Measurements from ENCODE around the gene FRYL. TPM values are rescaled to one million over a fixed set of nuclear protein-coding genes. Genes with fewer than 3 reads are reported as not detected.

FRYL gene
- total and polyA plus RNA-seq, 2 of the 8 experiments (the other 6 are each of a cell fraction or from before 2014, with no cell fraction given), result 8.0 to 36.5 TPM

GRCh38 chr4:48725414-48725813 lies 54.7 kb downstream of the FRYL start:
- peaks cover 0 to 7% (median 1%) of the 10 kb centered on the region in 4 experiments; a peak in 3 of 7 replicates for H3K4me1 ChIP-seq (replicated peaks in 1 of 4; ENCODE audit: control insufficient read depth in 3 of 4, insufficient read depth in 4 of 4, low read length in 3 of 4)
- H3K14ac ChIP-seq (ENCODE audit: insufficient read length), result no peak overlapping the region
- no peak overlapping the region for H3K4me3 ChIP-seq (ENCODE audit: extremely low read depth in 1 of 4, insufficient read depth in 2 of 4, low read depth in 3 of 4, low read length in 4 of 4)
- H4K91ac ChIP-seq (replicated peaks; ENCODE audit: insufficient read length, low read length), result no peak overlapping the region
- no peak overlapping the region for H3K4me2 ChIP-seq (ENCODE audit: insufficient read depth in 1 of 2, low read depth in 2 of 2, low read length in 2 of 2)
- peaks cover 8% of the 10 kb centered on the region for H3K79me1 ChIP-seq (ENCODE audit: low read depth, low read length)
- ChIA-PET POLR2A (ENCODE audit: partially characterized antibody) (interaction anchor here (1.1 kb wide), 1 partner anchor 54 kb away, joined by 3 read pairs; no protein-coding TSS in a partner anchor), CTCF (ENCODE audit: partially characterized antibody) (no interaction called here)
- no peaks in the 10 kb centered on the region for H3K9me3 ChIP-seq (ENCODE audit: insufficient read depth in 2 of 2, low read depth in 1 of 2, low read length in 1 of 2)
- no peak overlapping the region for H2BK120ac ChIP-seq (replicated peaks; ENCODE audit: low read depth, low read length)
- no peak overlapping the region for H2AK5ac ChIP-seq (ENCODE audit: low read depth, low read length)
- H3K79me2 ChIP-seq (ENCODE audit: control insufficient read depth in 1 of 2, insufficient read depth in 2 of 2, low read length in 2 of 2), result peaks cover 0 to 92% of the 10 kb centered on the region in 2 experiments; a peak in 3 of 4 replicates
- H4K5ac ChIP-seq (ENCODE audit: insufficient read length, low read depth, low read length), result no peak overlapping the region
- H2BK20ac ChIP-seq (ENCODE audit: low read length), result no peak overlapping the region
- WGBS, 2 experiments (ENCODE audit: extremely low coverage in 1 of 2, insufficient coverage in 1 of 2, insufficient read length in 1 of 2, insufficient replicate concordance in 2 of 2, low coverage in 1 of 2, low lambda C conversion rate in 2 of 2, missing lambda C conversion rate in 1 of 2), result 87% methylated on average over 7 of the region's 7 CpGs; no CpG with 5 or more reads in 1 of the 2 experiments
- no peaks in the 10 kb centered on the region; the same call in 1 of the 2 replicates for H3K23me2 ChIP-seq (ENCODE audit: low read depth, low read length)
- H2BK5ac ChIP-seq (ENCODE audit: low read depth, low read length), result no peak overlapping the region
- no peak overlapping the region for H3K23ac ChIP-seq (ENCODE audit: insufficient read length)
- H4K8ac ChIP-seq (ENCODE audit: extremely low read depth, insufficient read depth, low read length), result no peak overlapping the region
- peaks cover 5% of the 10 kb centered on the region in 2 experiments for H4K20me1 ChIP-seq (replicated peaks in 1 of 2; ENCODE audit: control insufficient read depth in 1 of 2, insufficient read depth in 2 of 2, low read length in 2 of 2)
- H3K36me3 ChIP-seq (ENCODE audit: control insufficient read depth in 2 of 4, insufficient read depth in 4 of 4, low read length in 3 of 4), result no peaks in the 10 kb centered on the region
- no peak overlapping the region for H2AFZ ChIP-seq (ENCODE audit: low read length)
- DNase-seq (ENCODE audit: low read depth in 1 of 2, low spot score in 2 of 2) (no peak), FAIRE-seq (no peak)
- no peak overlapping the region for H3K9ac ChIP-seq (replicated peaks in 1 of 4; ENCODE audit: extremely low read depth in 1 of 4, low read depth in 3 of 4, low read length in 3 of 4)
- H3K27me3 ChIP-seq (replicated peaks in 1 of 4; ENCODE audit: control insufficient read depth in 3 of 4, extremely low read depth in 1 of 4, insufficient read depth in 3 of 4, low read length in 3 of 4), result no peaks in the 10 kb centered on the region
- peak overlapping the region; percentile 85; the same call in 1 of the 2 replicates for H2BK12ac ChIP-seq (ENCODE audit: low read depth, low read length)
- no peak overlapping the region for H2BK15ac ChIP-seq (ENCODE audit: low read length)
- H3K56ac ChIP-seq (replicated peaks; ENCODE audit: insufficient read length, low read depth, low read length), result no peak overlapping the region
- H3K4ac ChIP-seq (replicated peaks; ENCODE audit: insufficient read length, low read depth, low read length), result no peak overlapping the region
- no peak overlapping the region for H3K27ac ChIP-seq (ENCODE audit: low read depth, low read length)
- H3K18ac ChIP-seq (ENCODE audit: extremely low read depth, low read length), result no peak overlapping the region
- TF ChIP-seq KDM4A (IDR thresholded peaks at IDR 0.05; ENCODE audit: low read depth, low read length, severe bottlenecking), result no peak
- no peak for TF ChIP-seq GABPA (IDR thresholded peaks at IDR 0.05; ENCODE audit: borderline replicate concordance, insufficient read depth, low read length)
- TF ChIP-seq BACH1 (IDR thresholded peaks at IDR 0.05; ENCODE audit: low read length), result no peak
- no peak for TF ChIP-seq JUND (IDR thresholded peaks at IDR 0.05; ENCODE audit: low read length)

Measured in H1 (cell line).